H1 (cell line): ENCODE results near the gene GRM8. TPM values are rescaled to one million over a fixed set of nuclear protein-coding genes. Genes with fewer than 3 reads are reported as not detected.
A peak's percentile ranks its signal among the peaks of the same experiment; 100 is the strongest.

ENCODE experiments used
- CTCF ChIA-PET: fragments of 300-600 bp; sonication (Branson Sonifier 250); formaldehyde crosslinking; loops from one replicate; lab custom pipeline; 2021; ENCODE audit not compliant: partially characterized antibody; lab: Charles Lee
- POLR2A ChIA-PET: fragments of 300-600 bp; sonication (Branson Sonifier 250); formaldehyde crosslinking; loops from one replicate; lab custom pipeline; 2021; ENCODE audit warnings: inconsistent platforms; ENCODE audit not compliant: partially characterized antibody; lab: Charles Lee
- DNase-seq, 2 experiments: peaks; one replicate each; pipeline versions ENCODE4 v3.0.0 to v3.0.0-alpha.2; 2010 to 2022; ENCODE audit warnings: low spot score in 2 of 2, low read depth in 1 of 2, mixed read lengths in 1 of 2
- FAIRE-seq: peaks from 2 replicates; lab custom pipeline; 2011; peaks lifted over from hg19 to GRCh38; lab: Jason Lieb, UNC
- H2AFZ ChIP-seq: 2 replicates; pipeline ENCODE4 v1.8.1; 2012; ENCODE audit warnings: low read length, inconsistent platforms
- H2AK5ac ChIP-seq: 2 replicates; pipeline ENCODE4 v1.6.1; 2013; ENCODE audit warnings: low read depth, low read length
- H2BK120ac ChIP-seq: replicated peaks from 2 replicates; pipeline ENCODE3; 2013; ENCODE audit warnings: low read depth, low read length, inconsistent platforms
- H2BK12ac ChIP-seq: 2 replicates; pipeline ENCODE4 v1.6.1; 2013; ENCODE audit warnings: low read depth, low read length
- H2BK15ac ChIP-seq: 2 replicates; pipeline ENCODE4 v1.6.1; 2013; ENCODE audit warnings: low read length
- H2BK20ac ChIP-seq: 2 replicates; pipeline ENCODE4 v1.6.1; 2013; ENCODE audit warnings: low read length
- H2BK5ac ChIP-seq: 2 replicates; pipeline ENCODE4 v1.6.1; 2013; ENCODE audit warnings: low read depth, low read length
- H3K14ac ChIP-seq: 2 replicates; pipeline ENCODE4 v1.6.1; 2013; ENCODE audit warnings: inconsistent platforms; ENCODE audit not compliant: insufficient read length
- H3K18ac ChIP-seq: 2 replicates; pipeline ENCODE4 v1.6.1; 2013; ENCODE audit warnings: low read length; ENCODE audit errors: extremely low read depth
- H3K23ac ChIP-seq: 2 replicates; pipeline ENCODE4 v1.6.1; 2013; ENCODE audit warnings: inconsistent platforms; ENCODE audit not compliant: insufficient read length
- H3K23me2 ChIP-seq: 2 replicates; pipeline ENCODE4 v1.6.1; 2013; ENCODE audit warnings: low read depth, low read length
- H3K27ac ChIP-seq: 2 replicates; pipeline ENCODE4 v1.6.1; 2011; ENCODE audit warnings: low read depth, low read length, inconsistent platforms
- H3K27me3 ChIP-seq, 4 experiments: replicated peaks in 1 of 4; 1 replicate in 1 of 4; 2 replicates in 3 of 4; pipeline versions ENCODE4 v1.6.1 to v1.8.1; 2011 to 2013; ENCODE audit warnings: low read length in 3 of 4, mild to moderate bottlenecking in 3 of 4, inconsistent platforms in 2 of 4, mixed read lengths in 2 of 4, moderate library complexity in 1 of 4; ENCODE audit not compliant: control insufficient read depth in 3 of 4, insufficient read depth in 3 of 4; ENCODE audit errors: extremely low read depth in 1 of 4
- H3K36me3 ChIP-seq, 4 experiments: 2 replicates each; pipeline versions ENCODE4 v1.6.1 to v1.8.1; 2011 to 2013; ENCODE audit warnings: mild to moderate bottlenecking in 4 of 4, low read length in 3 of 4, moderate library complexity in 2 of 4, control low read depth in 1 of 4, inconsistent platforms in 1 of 4; ENCODE audit not compliant: insufficient read depth in 4 of 4, control insufficient read depth in 2 of 4
- H3K4ac ChIP-seq: replicated peaks from 2 replicates; pipeline ENCODE3; 2013; ENCODE audit warnings: low read length, low read depth, mixed read lengths, inconsistent platforms; ENCODE audit not compliant: insufficient read length
- H3K4me1 ChIP-seq, 4 experiments: replicated peaks in 1 of 4; 1 replicate in 1 of 4; 2 replicates in 3 of 4; pipeline versions ENCODE4 v1.6.1 to v1.8.1; 2011 to 2013; ENCODE audit warnings: low read length in 3 of 4, inconsistent platforms in 2 of 4, mixed read lengths in 1 of 4; ENCODE audit not compliant: insufficient read depth in 4 of 4, control insufficient read depth in 3 of 4
- H3K4me2 ChIP-seq, 2 experiments: 2 replicates each; pipeline versions ENCODE4 v1.6.1 to v1.8.1; 2011 to 2013; ENCODE audit warnings: low read depth in 2 of 2, low read length in 2 of 2, control low read depth in 1 of 2, inconsistent platforms in 1 of 2, mild to moderate bottlenecking in 1 of 2; ENCODE audit not compliant: insufficient read depth in 1 of 2
- H3K4me3 ChIP-seq, 4 experiments: fragments of 200-600, 300-600 bp in 1 of 4; sonication (generic), shearing (Covaris generic), sonication (Bioruptor Twin) in 1 of 4; 2 replicates each; pipeline versions ENCODE4 v1.5.1 to v1.8.1; 2011 to 2016; ENCODE audit warnings: low read length in 4 of 4, low read depth in 3 of 4, control low read depth in 2 of 4, inconsistent platforms in 2 of 4, mild to moderate bottlenecking in 2 of 4, mixed read lengths in 1 of 4, moderate library complexity in 1 of 4; ENCODE audit not compliant: insufficient read depth in 2 of 4; ENCODE audit errors: extremely low read depth in 1 of 4
- H3K56ac ChIP-seq: replicated peaks from 2 replicates; pipeline ENCODE3; 2013; ENCODE audit warnings: low read depth, mild to moderate bottlenecking, mixed read lengths, low read length, inconsistent platforms; ENCODE audit not compliant: insufficient read length
- H3K79me1 ChIP-seq: 2 replicates; pipeline ENCODE4 v1.6.1; 2013; ENCODE audit warnings: low read depth, low read length, control low read depth
- H3K79me2 ChIP-seq, 2 experiments: 2 replicates each; pipeline versions ENCODE4 v1.6.1 to v1.8.1; 2012 to 2013; ENCODE audit warnings: low read length in 2 of 2, mild to moderate bottlenecking in 2 of 2, inconsistent platforms in 1 of 2; ENCODE audit not compliant: insufficient read depth in 2 of 2, control insufficient read depth in 1 of 2
- H3K9ac ChIP-seq, 4 experiments: replicated peaks in 1 of 4; 1 replicate in 1 of 4; 2 replicates in 3 of 4; pipeline versions ENCODE4 v1.6.1 to v1.8.1; 2011 to 2013; ENCODE audit warnings: low read depth in 3 of 4, low read length in 3 of 4, control low read depth in 2 of 4, mild to moderate bottlenecking in 2 of 4, moderate library complexity in 2 of 4, inconsistent platforms in 1 of 4; ENCODE audit errors: extremely low read depth in 1 of 4
- H3K9me3 ChIP-seq, 2 experiments: 2 replicates each; pipeline versions ENCODE4 v1.6.1 to v1.8.1; 2012 to 2013; ENCODE audit warnings: mild to moderate bottlenecking in 2 of 2, moderate library complexity in 2 of 2, control low read depth in 1 of 2, inconsistent platforms in 1 of 2, low read depth in 1 of 2, low read length in 1 of 2, mixed read lengths in 1 of 2; ENCODE audit not compliant: insufficient read depth in 2 of 2
- H4K20me1 ChIP-seq, 2 experiments: replicated peaks in 1 of 2; 2 replicates each; pipeline versions ENCODE3 to v1.8.1; 2011 to 2013; ENCODE audit warnings: inconsistent platforms in 2 of 2, low read length in 2 of 2, mild to moderate bottlenecking in 1 of 2; ENCODE audit not compliant: insufficient read depth in 2 of 2, control insufficient read depth in 1 of 2
- H4K5ac ChIP-seq: 2 replicates; pipeline ENCODE4 v1.6.1; 2013; ENCODE audit warnings: low read length, low read depth, mixed read lengths, inconsistent platforms; ENCODE audit not compliant: insufficient read length
- H4K8ac ChIP-seq: 2 replicates; pipeline ENCODE4 v1.8.0; 2013; ENCODE audit warnings: mild to moderate bottlenecking, moderate library complexity, low read length, inconsistent platforms; ENCODE audit not compliant: insufficient read depth; ENCODE audit errors: extremely low read depth
- H4K91ac ChIP-seq: replicated peaks from 2 replicates; pipeline ENCODE3; 2013; ENCODE audit warnings: low read length, mixed read lengths, inconsistent platforms; ENCODE audit not compliant: insufficient read length
- YY1 ChIP-seq: IDR thresholded peaks from 2 replicates; pipeline ENCODE4 v1.6.1; 2011; ENCODE audit warnings: low read depth, mild to moderate bottlenecking, low read length
- WGBS, 2 experiments: shearing (Covaris generic) in 1 of 2; methylation state at CpG; one replicate each; pipeline versions ENCODE4 v1.1.6 to v1.1.7; 2013 to 2015; ENCODE audit warnings: low lambda C conversion rate in 2 of 2, mixed read lengths in 2 of 2, inconsistent platforms in 1 of 2, low coverage in 1 of 2, missing lambda C conversion rate in 1 of 2; ENCODE audit not compliant: insufficient replicate concordance in 2 of 2, insufficient coverage in 1 of 2, insufficient read length in 1 of 2; ENCODE audit errors: extremely low coverage in 1 of 2, missing lambda C conversion rate in 1 of 2; 5-methylcytosine and 5-hydroxymethylcytosine counted together
- polyA plus RNA-seq, 7 experiments: library from polyadenylated mRNA; depleted of rRNA in 3 of 7; stranded (reverse) in 5 of 7; unstranded in 2 of 7; fragments of >200 nt in 5 of 7; fragments of 200-250 nt in 2 of 7; gene quantifications; 1 replicate in 5 of 7; 2 replicates in 1 of 7; 4 replicates in 1 of 7; pipeline versions ENCODE4 v1.2.1 to v1.2.3, GENCODE V29; 2011 to 2013; ENCODE audit warnings: missing spikeins in 2 of 7, mixed read lengths in 2 of 7
- total RNA-seq: library from RNA; stranded (reverse); fragmentation: NEBNext Ultra II Directional; extraction: Animal tissue kit (Norgen Biotek cat#: 25700); gene quantifications from 2 replicates; pipeline ENCODE4 v1.2.1, GENCODE V29; 2021
- TF ChIP-seq, protein P1 (sequence below), 3 experiments: IDR thresholded peaks; 1 replicate in 2 of 3; 2 replicates in 1 of 3; pipeline versions ENCODE4 v1.5.1 to v1.6.1; 2011; ENCODE audit warnings: low read length in 3 of 3, mild to moderate bottlenecking in 3 of 3, inconsistent platforms in 2 of 3, low read depth in 1 of 3, moderate library complexity in 1 of 3; ENCODE audit not compliant: insufficient read depth in 1 of 3; ENCODE audit errors: control extremely low read depth in 1 of 3

The GRM8 gene
- total and polyA plus RNA-seq, 2 of the 8 experiments (the other 6 are each of a cell fraction or from before 2014, with no cell fraction given), result 2.6 to 2.8 TPM

DNA sequence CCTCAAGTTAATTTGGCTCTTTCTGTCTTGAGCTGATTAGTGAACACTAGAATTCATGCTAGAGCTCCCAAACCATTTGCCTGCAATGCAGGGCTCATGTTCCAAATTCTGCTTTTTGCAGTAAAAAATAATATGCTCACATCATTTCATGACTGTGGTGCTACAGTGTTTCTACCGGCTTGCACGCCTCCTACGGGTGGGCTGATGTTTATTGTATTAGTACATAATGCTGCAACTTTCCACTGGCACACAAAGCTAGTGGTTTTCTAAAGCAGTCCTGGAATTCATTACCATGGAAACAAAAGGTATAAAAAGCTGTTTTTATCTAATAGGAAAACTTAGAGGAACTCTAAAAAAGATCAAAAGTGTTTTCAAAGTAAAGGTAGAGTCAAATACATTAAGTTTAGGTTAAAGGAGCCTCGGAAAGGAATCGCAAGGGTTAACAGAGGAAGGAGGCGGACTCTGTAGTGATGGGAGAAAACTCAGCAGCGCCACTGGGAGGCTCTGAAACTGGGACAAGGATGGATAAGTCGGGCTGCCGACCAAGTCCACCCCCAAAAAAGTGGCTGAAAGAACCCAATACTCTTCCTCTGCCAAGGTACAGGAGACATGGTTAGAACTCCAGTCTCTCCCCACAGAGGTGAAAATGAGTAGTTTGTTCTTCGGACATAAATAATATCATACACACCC, 25.9 kb downstream of the GRM8 start:
- Histone ChIP-seq H3K4me2 (peak overlapping the region in 1 of 2 experiments; percentile 7; a peak in 2 of 4 replicates), H3K79me1 (no peaks in the 10 kb centered on the region), H4K20me1 (no peaks in the 10 kb centered on the region), H2BK120ac (no peak overlapping the region), H3K36me3 (no peaks in the 10 kb centered on the region), H4K8ac (no peak overlapping the region), H3K79me2 (no peaks in the 10 kb centered on the region), H3K4me3 (no peak overlapping the region), H2BK20ac (no peak overlapping the region), H3K27me3 (no peaks in the 10 kb centered on the region), H3K23me2 (no peaks in the 10 kb centered on the region), H3K9me3 (no peaks in the 10 kb centered on the region), H3K4ac (no peak overlapping the region), H3K4me1 (no peaks in the 10 kb centered on the region; a peak in 1 of 7 replicates), H3K27ac (no peak overlapping the region), H3K14ac (no peak overlapping the region), H2BK5ac (no peak overlapping the region), H3K18ac (no peak overlapping the region), H2AFZ (peak overlapping the region; percentile 63; the same call in 1 of the 2 replicates), H3K9ac (no peak overlapping the region), H3K56ac (no peak overlapping the region), H3K23ac (no peak overlapping the region), H2BK15ac (no peak overlapping the region), H2BK12ac (no peak overlapping the region), H4K91ac (no peak overlapping the region), H4K5ac (no peak overlapping the region), H2AK5ac (no peak overlapping the region)
- DNase-seq, result peak in 1 of 2 experiments; percentile 51
- FAIRE-seq, result peak; percentile 50
- CTCF ChIA-PET, result interaction anchor here (0.7 to 3.1 kb wide), 14 partner anchors 10 to 424 kb away, joined by 3 to 27 read pairs (median 6); partner anchors contain the start of gene GRM8
- 38% methylated on average over 10 of the region's 10 CpGs; no CpG with 5 or more reads in 1 of the 2 experiments for WGBS, 2 experiments
- POLR2A ChIA-PET, result no interaction called here
- 0 out of 2 replicates have a peak, but pooled peaks have one; percentile 14 for TF ChIP-seq YY1
- TF ChIP-seq, protein P1, sequence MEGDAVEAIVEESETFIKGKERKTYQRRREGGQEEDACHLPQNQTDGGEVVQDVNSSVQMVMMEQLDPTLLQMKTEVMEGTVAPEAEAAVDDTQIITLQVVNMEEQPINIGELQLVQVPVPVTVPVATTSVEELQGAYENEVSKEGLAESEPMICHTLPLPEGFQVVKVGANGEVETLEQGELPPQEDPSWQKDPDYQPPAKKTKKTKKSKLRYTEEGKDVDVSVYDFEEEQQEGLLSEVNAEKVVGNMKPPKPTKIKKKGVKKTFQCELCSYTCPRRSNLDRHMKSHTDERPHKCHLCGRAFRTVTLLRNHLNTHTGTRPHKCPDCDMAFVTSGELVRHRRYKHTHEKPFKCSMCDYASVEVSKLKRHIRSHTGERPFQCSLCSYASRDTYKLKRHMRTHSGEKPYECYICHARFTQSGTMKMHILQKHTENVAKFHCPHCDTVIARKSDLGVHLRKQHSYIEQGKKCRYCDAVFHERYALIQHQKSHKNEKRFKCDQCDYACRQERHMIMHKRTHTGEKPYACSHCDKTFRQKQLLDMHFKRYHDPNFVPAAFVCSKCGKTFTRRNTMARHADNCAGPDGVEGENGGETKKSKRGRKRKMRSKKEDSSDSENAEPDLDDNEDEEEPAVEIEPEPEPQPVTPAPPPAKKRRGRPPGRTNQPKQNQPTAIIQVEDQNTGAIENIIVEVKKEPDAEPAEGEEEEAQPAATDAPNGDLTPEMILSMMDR (IDR thresholded peaks at IDR 0.05; ENCODE audit: control extremely low read depth in 1 of 3, insufficient read depth in 1 of 3, low read depth in 1 of 3, low read length in 3 of 3), result peak in 1 of 3 experiments; percentile 12; a peak in 2 of 4 replicates
